HuH-7.5 (cell line): ENCODE data around the gene SLC6A2.

Source experiments
- DNase-seq: peaks from one replicate; pipeline ENCODE4 v3.0.0; 2011; ENCODE audit warnings: low spot score

The SLC6A2 gene

GRCh38 chr16:55647798-55648197 lies 8.0 kb upstream of the SLC6A2 start:
- no peak for DNase-seq

DNA sequence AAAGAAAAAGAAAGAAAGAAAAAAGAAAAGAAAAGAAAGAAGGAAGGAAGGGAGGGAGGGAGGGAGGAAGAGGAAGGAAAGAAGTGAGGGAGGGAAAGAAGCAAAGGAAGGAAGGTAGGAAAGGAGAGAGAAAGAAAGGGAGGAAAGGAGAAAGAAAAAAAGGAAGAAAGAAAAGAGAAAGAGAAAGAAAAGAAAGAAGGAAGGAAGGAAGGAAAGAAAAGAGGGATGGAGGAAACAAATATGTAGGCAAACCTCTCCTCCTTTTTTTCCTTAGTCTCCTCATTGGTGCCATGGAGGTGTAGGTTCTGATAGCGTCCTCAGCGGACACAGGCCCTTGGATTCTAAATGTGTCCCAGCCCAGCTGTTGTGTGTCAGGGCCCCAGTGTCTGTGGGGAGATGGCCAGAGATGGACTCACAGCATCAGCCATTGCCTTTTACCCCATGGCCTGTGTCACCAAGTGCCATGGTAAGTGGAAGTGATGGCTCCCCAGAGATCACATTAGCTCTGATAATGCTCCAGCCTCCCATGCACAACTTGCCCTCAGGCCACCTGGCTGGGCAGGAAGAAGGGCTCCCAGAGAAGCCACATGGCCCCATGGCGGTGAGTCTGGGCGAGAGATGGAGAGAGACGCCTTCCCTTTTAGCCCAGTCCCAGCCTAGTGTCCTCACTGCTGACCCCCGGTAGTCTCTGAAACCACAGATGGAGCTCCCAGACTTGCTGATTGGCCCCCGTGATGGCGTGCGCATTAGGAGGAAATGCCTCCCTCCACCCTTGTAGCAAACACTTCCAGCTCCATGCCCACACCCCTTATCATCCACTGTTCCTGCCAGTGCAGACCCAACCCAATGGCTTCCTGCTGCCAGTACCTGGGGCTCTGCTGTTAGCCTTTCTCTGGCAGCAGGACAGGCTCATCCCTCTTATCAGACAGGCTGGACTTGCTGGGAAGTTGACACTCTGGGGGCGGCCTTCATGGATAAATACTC lies 3.7 kb upstream of the SLC6A2 start:
- DNase-seq = no peak

GRCh38 chr16:55653106-55653505 lies 2.7 kb upstream of the SLC6A2 start:
- DNase-seq = no peak

GRCh38 chr16:55655381-55655896 lies 349 bp upstream of the SLC6A2 start:
- no peak for DNase-seq

- no peak for DNase-seq
These were observed 904 bp downstream of the SLC6A2 start for GRCh38 chr16:55656691-55657092.

DNA sequence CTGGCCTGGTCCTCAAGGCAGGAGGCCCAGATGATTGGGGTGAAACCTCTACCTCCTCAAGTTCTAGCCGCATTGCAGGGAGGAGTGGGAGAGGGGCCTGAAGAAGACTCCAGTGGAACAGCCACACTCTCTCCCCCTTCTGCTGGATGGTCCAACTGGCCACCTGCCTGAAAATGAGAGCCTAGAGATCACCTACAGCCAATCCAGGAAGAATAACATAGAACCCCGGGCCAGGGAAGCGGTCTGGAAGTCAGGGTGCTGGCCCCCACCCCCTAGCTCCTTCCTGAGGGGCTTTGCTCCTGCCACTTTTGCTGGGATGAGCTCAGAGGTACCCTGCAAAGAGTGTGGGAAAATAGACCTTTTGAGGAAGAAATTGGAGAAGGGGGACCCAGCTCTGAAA lies 1.8 kb downstream of the SLC6A2 start:
- no peak for DNase-seq

DNA sequence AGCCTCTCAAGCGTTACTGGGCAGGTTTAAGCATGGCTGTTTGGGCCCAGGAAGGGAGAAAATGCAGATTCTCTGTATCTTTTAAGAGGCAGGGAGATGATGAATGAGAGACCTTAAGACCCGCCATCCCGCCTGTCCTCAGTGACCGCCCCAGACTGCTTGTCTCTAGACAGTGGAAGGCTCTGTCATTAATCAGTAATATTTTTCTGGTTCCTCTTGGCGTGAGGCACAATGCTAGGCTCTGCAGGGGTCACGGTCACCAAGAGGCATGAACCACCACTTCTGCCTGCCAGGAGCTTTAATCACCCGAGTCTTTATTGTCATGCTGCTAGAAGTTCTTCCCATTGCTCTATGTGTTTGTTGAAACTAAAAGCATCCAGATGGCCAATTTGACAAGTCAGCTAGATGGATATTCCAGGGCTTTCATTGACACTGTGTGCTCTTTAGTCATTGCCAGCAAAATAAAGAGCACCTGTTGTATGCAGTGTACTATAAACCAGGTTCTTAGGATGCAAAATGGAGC lies 3.2 kb downstream of the SLC6A2 start:
- no peak for DNase-seq

- DNase-seq = no peak
These were observed 4.2 kb downstream of the SLC6A2 start for GRCh38 chr16:55660026-55660425.

DNA sequence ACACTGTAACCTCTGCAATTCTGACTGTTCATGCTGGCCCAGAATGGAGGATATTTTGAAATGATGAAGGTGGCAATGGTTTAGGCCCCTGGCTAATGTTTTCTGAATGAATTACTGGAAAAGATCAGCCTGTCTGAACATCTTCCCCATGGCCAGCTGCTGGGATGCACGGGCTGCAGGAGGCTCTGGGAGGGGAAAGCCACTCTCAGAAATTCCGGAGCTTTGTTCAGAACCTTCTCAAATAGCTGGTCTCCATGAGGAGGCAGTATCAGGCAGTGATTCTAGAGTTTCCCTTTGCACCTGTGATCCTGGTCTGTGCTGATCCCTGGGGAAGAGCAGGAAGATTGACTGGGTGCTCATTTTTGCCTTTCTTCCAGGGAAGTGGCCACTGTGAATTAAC lies 5.0 kb downstream of the SLC6A2 start:
- DNase-seq = no peak

DNA sequence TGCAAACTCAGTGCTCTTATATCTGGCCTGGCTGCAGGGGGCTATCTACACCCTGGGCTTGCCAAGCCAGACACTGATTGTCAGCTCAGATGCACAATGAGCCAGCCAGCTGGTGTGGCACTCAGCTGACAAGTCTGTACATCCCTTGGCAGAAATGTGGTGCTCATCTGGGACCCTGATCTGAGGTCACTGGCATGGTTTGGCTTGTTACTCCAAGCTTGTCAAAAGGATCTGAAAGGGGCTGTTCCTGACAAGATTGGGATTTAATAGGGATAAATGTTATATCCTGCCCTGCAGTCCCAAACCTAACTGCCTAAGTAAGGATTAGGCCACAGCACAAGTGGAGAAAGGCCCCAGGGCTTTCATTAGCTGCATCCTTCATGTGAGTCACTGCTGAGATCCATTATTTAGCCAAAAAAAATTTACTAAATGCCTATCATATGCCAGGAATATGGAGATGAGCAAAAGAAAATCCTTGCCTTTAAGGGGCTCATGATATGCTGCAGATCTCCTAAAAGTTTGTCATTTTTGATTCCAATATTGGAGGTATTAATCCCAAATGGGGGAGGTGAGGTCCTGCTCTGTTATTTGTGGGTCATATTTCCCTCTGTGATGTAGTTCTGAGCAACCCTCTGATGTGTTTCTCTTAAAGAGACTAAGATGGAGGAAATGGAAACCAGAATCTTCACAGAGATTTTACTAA lies 6.3 kb downstream of the SLC6A2 start:
- DNase-seq = no peak

- no peak for DNase-seq
These were observed 6.8 kb downstream of the SLC6A2 start for GRCh38 chr16:55662644-55663031.

- no peak for DNase-seq
These were observed 7.4 kb downstream of the SLC6A2 start for GRCh38 chr16:55663225-55663624.

DNA sequence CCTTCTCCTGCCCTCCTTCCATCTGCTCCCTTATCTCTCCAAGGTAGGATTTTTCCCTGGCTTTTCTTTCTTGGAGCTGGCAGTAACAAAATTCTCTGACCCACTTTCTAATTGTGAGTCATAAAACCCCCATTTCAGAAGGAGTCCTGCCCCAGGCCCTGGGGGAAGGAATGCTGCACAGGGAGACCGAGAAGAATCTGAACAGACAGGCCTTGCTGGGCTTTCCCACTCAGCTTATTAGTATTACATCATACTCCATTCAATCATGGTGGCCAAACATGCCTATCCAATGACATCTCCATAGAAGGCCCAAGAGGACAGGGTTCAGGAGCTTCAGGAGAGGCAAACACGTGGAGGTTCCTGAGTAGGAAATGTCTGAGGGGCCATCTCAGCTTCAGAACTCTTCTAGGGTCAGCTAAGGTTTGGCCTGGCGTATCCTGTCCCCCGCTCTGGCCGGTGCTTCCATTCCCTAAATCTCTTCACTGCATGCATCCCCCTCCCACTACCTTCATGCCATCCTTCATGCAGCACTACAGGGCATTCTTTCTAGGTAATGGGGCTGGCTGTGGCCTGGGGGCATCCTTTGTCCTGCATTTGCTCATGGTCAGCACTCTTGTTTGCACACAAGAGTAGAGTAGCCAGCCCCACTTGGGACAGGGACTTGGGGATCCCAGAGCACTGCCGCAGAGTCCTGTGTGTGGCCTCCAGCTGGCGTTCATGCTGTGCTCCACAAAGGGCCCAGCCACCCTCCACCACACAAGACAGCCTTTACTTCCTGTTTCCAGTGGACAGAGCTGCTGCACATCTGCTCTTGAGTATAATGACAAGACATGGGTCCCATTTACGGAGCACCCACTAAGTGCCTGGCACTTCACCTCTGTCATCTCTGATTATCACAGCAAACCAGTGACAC lies 8.2 kb downstream of the SLC6A2 start:
- no peak for DNase-seq

DNA sequence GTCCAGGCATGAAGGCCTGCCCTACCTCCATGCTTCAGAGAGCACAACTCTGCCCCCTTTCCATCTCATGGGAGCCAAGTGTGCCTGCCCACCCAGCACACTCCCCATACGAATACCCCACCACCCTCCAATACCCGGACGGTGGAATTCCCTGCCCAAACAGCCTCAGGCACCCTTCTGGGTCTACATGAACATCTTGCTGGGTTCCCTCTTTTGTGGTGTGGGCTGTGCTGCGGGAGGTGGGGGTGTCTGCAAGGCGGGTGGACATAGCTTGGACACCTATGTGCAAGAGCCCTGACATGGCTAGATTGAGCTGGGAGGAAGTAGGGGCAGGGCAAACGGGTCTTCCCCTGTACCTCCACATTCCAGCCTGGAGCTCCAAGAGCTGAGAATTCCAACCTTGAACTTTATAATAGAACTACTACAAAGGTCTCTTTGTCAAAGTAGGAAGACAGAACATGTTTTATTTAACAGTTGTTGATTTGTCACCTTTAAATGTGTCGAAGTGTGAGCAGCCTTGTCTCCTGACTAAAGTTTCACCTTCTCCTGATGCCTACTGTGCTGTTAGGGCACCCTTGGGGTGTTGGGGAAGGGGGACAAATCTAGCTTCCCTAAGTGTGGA lies 9.1 kb downstream of the SLC6A2 start:
- DNase-seq = no peak

GRCh38 chr16:55665511-55665910 lies 9.7 kb downstream of the SLC6A2 start:
- no peak for DNase-seq

- DNase-seq = no peak
These were observed 10.2 kb downstream of the SLC6A2 start for GRCh38 chr16:55666012-55666411.

- DNase-seq = no peak
These were observed 12.0 kb downstream of the SLC6A2 start for GRCh38 chr16:55667753-55668152.

GRCh38 chr16:55668340-55669281 lies 12.8 kb downstream of the SLC6A2 start:
- no peak for DNase-seq

DNA sequence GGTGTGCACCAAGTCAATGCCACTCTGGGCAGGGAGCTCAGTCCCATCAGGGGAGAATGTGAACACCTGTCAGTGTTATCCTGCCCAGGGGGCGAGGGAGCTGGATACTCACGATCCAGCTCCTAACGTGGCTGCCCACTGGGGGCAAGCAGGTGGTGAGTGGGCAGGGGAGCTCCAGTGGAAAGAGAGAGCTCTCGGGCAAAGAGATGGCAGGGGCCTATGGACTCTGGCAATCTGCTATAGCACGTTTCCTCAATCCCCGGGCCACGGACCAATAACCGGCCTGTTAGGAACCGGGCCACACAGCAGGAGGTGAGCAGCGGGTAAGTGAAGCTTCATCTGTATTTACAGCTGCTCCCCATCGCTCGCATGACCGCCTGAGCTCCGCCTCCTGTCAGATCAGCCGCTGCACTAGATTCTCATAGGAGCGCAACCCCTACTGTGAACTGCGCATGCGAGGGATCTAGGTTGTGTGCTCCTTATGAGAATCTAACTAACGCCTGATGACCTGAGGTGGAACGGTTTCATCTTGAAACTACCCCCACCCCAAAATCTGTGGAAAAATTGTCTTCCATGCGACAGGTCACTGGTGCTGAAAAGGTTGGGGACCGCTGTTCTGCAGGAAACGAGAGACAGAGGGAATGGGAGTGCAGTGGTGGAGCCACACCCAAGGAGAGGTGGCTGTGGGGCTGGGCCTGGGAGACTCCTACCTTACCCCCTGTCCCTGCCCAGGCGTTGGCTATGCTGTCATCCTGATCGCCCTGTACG lies 15.6 kb downstream of the SLC6A2 start:
- no peak for DNase-seq

GRCh38 chr16:55671974-55672280 lies 16.1 kb downstream of the SLC6A2 start:
- no peak for DNase-seq
